ENCODE results near the gene GPR31.

DNA sequence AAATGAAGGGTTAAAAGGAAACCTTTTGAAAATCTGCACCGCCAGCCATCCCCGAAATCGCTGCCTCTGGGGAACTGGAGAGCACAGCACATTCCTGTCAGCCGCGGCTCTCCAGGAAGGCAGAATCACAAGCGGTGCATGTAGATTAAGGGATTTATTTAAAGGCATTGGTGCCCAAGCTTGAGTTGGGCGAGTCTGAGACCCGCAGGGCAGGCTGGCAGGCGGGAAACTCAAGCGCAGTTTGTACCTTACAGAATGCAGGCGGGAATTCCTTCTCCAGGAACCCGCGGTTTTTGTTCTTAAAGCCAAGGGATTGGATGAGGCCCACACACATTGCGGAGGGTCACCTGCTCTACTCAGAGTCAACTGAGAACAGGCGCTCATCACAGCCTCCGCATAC, 10.8 kb downstream of the GPR31 start:
- TF ChIP-seq, protein P1, sequence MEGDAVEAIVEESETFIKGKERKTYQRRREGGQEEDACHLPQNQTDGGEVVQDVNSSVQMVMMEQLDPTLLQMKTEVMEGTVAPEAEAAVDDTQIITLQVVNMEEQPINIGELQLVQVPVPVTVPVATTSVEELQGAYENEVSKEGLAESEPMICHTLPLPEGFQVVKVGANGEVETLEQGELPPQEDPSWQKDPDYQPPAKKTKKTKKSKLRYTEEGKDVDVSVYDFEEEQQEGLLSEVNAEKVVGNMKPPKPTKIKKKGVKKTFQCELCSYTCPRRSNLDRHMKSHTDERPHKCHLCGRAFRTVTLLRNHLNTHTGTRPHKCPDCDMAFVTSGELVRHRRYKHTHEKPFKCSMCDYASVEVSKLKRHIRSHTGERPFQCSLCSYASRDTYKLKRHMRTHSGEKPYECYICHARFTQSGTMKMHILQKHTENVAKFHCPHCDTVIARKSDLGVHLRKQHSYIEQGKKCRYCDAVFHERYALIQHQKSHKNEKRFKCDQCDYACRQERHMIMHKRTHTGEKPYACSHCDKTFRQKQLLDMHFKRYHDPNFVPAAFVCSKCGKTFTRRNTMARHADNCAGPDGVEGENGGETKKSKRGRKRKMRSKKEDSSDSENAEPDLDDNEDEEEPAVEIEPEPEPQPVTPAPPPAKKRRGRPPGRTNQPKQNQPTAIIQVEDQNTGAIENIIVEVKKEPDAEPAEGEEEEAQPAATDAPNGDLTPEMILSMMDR (IDR thresholded peaks at IDR 0.05) = no peak
- no peak for TF ChIP-seq POLR2A (IDR thresholded peaks at IDR 0.05; ENCODE audit: low read depth)
- TF ChIP-seq POLR2AphosphoS5 (IDR thresholded peaks at IDR 0.05) = no peak

All from esophagus muscularis mucosa (tissue), 3 donors.